Fibroblast of peridontal ligament (primary cell): ENCODE results near the gene SPOPL.
A peak's percentile ranks its signal among the peaks of the same experiment; 100 is the strongest.
"Not testable (repeated sequence)": the region's sequence is repeated elsewhere in the genome, so short reads cannot be mapped to it uniquely, and the experiment has no call there.

Experiments used
- DNase-seq: peaks from one replicate; pipeline ENCODE4 v3.0.0-alpha.2; 2010; ENCODE audit errors: extremely low read depth

The SPOPL gene

GRCh38 chr2:138523673-138524042 lies 22.1 kb downstream of the SPOPL start:
- DNase-seq: not testable (repeated sequence)

GRCh38 chr2:138524353-138524752 lies 22.8 kb downstream of the SPOPL start:
- DNase-seq: not testable (repeated sequence)

GRCh38 chr2:138531913-138532312 lies 30.3 kb downstream of the SPOPL start:
- no peak for DNase-seq

GRCh38 chr2:138534791-138535190 lies 33.2 kb downstream of the SPOPL start:
- DNase-seq: no peak

- no peak for DNase-seq
Observed at GRCh38 chr2:138536302-138536701, 34.7 kb downstream of the SPOPL start.

- no peak for DNase-seq
Observed at GRCh38 chr2:138536740-138537139, 35.2 kb downstream of the SPOPL start.

GRCh38 chr2:138537170-138537915 lies 35.8 kb downstream of the SPOPL start:
- no peak for DNase-seq

- not testable (repeated sequence) for DNase-seq
Observed at GRCh38 chr2:138544206-138544605, 42.6 kb downstream of the SPOPL start.

- no peak for DNase-seq
Observed at GRCh38 chr2:138548796-138549195, 47.2 kb downstream of the SPOPL start.

GRCh38 chr2:138550172-138550571 lies 48.6 kb downstream of the SPOPL start:
- no peak for DNase-seq

GRCh38 chr2:138550670-138551287 lies 49.2 kb downstream of the SPOPL start:
- no peak for DNase-seq

GRCh38 chr2:138554123-138554522 lies 52.6 kb downstream of the SPOPL start:
- DNase-seq: no peak

- DNase-seq: peak; percentile 9
Observed at GRCh38 chr2:138559641-138560040, 58.1 kb downstream of the SPOPL start.

- DNase-seq: no peak
Observed at GRCh38 chr2:138564586-138565229, 63.1 kb downstream of the SPOPL start.

- DNase-seq: no peak
Observed at GRCh38 chr2:138565230-138565598, 63.6 kb downstream of the SPOPL start.

GRCh38 chr2:138572318-138572717 lies 70.7 kb downstream of the SPOPL start:
- peak; percentile 10 for DNase-seq

GRCh38 chr2:138577066-138577465 lies 75.5 kb downstream of the SPOPL start:
- no peak for DNase-seq

- DNase-seq: no peak
Observed at GRCh38 chr2:138579556-138579955, 78.0 kb downstream of the SPOPL start.

GRCh38 chr2:138581909-138582308 lies 80.3 kb downstream of the SPOPL start:
- DNase-seq: no peak

- no peak for DNase-seq
Observed at GRCh38 chr2:138589663-138590062, 88.1 kb downstream of the SPOPL start.

- no peak for DNase-seq
Observed at GRCh38 chr2:138596403-138596802, 94.8 kb downstream of the SPOPL start.

- DNase-seq: peak; percentile 2
Observed at GRCh38 chr2:138600732-138601457, 99.3 kb downstream of the SPOPL start.
